ENCODE measurements around the gene ST6GALNAC3. TPM values are rescaled to one million over a fixed set of nuclear protein-coding genes. Genes with fewer than 3 reads are reported as not detected.

Gene ST6GALNAC3
- total RNA-seq, 4 donors from 2014 or later: 1.00 to 5.7 (median 1.9) TPM; not detected in 1

- TF ChIP-seq EP300 (IDR thresholded peaks at IDR 0.05; ENCODE audit: low read depth) (no peak), POLR2AphosphoS5 (IDR thresholded peaks at IDR 0.05) (no peak), CTCF (IDR thresholded peaks at IDR 0.05) (no peak), POLR2A (IDR thresholded peaks at IDR 0.05) (no peak)
- no peak overlapping the region for H3K4me3 ChIP-seq
- H3K4me1 ChIP-seq: no peaks in the 10 kb centered on the region
- no peaks in the 10 kb centered on the region for H3K36me3 ChIP-seq
- H3K27ac ChIP-seq: no peak overlapping the region
- intact Hi-C loops (cut with DNase I; ENCODE audit: low total_unique reads) (no loop called here), in situ Hi-C loops (cut with MboI; ENCODE audit: low pct_ligation_motif_present in 1 of 4, low pct_unique_long_range_greater_than_20kb in 1 of 4, low sequenced_read_pairs in 3 of 4) (no loop called here)
- DNase-seq: no peak
- no peaks in the 10 kb centered on the region for H3K27me3 ChIP-seq
- H3K9me3 ChIP-seq: no peaks in the 10 kb centered on the region
Observed at GRCh38 chr1:76390456-76390855, 315.9 kb downstream of the ST6GALNAC3 start.

- TF ChIP-seq POLR2A (IDR thresholded peaks at IDR 0.05) (no peak), EP300 (IDR thresholded peaks at IDR 0.05; ENCODE audit: low read depth) (no peak), CTCF (IDR thresholded peaks at IDR 0.05) (no peak), POLR2AphosphoS5 (IDR thresholded peaks at IDR 0.05) (no peak)
- no peaks in the 10 kb centered on the region for H3K4me1 ChIP-seq
- 78% methylated on average over 2 of the region's 2 CpGs; no CpG with 5 or more reads in 1 of the 2 donors for WGBS, 2 donors (ENCODE audit: low coverage in 1 of 2)
- intact Hi-C loops (cut with DNase I; ENCODE audit: low total_unique reads): no loop called here
- DNase-seq: no peak
- H3K4me3 ChIP-seq: no peak overlapping the region
- H3K27ac ChIP-seq: no peak overlapping the region
- no peaks in the 10 kb centered on the region for H3K9me3 ChIP-seq
- in situ Hi-C loops (cut with MboI; ENCODE audit: low pct_ligation_motif_present in 1 of 4, low pct_unique_long_range_greater_than_20kb in 1 of 4, low sequenced_read_pairs in 3 of 4): no loop called here
- no peaks in the 10 kb centered on the region for H3K27me3 ChIP-seq
- H3K36me3 ChIP-seq: no peaks in the 10 kb centered on the region
Observed at GRCh38 chr1:76395059-76395458, 320.5 kb downstream of the ST6GALNAC3 start.

- no peaks in the 10 kb centered on the region for H3K4me1 ChIP-seq
- intact Hi-C loops (cut with DNase I; ENCODE audit: low total_unique reads): no loop called here
- 89 to 95% methylated on average over 2 of the region's 2 CpGs for WGBS, 2 donors (ENCODE audit: low coverage in 1 of 2)
- H3K4me3 ChIP-seq: no peak overlapping the region
- no peaks in the 10 kb centered on the region for H3K36me3 ChIP-seq
- in situ Hi-C loops (cut with MboI; ENCODE audit: low pct_ligation_motif_present in 1 of 4, low pct_unique_long_range_greater_than_20kb in 1 of 4, low sequenced_read_pairs in 3 of 4): no loop called here
- no peak for TF ChIP-seq EP300 (IDR thresholded peaks at IDR 0.05; ENCODE audit: low read depth)
- DNase-seq: no peak
- H3K27ac ChIP-seq: no peak overlapping the region
- H3K27me3 ChIP-seq: no peaks in the 10 kb centered on the region
- no peaks in the 10 kb centered on the region for H3K9me3 ChIP-seq
Observed at GRCh38 chr1:76402128-76402527, 327.6 kb downstream of the ST6GALNAC3 start.

GRCh38 chr1:76408303-76408702 lies 333.8 kb downstream of the ST6GALNAC3 start:
- in situ Hi-C loops (cut with MboI; ENCODE audit: low pct_ligation_motif_present in 1 of 4, low pct_unique_long_range_greater_than_20kb in 1 of 4, low sequenced_read_pairs in 3 of 4): no loop called here
- TF ChIP-seq POLR2A (IDR thresholded peaks at IDR 0.05) (no peak), POLR2AphosphoS5 (IDR thresholded peaks at IDR 0.05) (no peak), CTCF (IDR thresholded peaks at IDR 0.05) (no peak)
- Histone ChIP-seq H3K36me3 (no peaks in the 10 kb centered on the region), H3K27me3 (no peaks in the 10 kb centered on the region), H3K9me3 (no peaks in the 10 kb centered on the region), H3K4me1 (no peaks in the 10 kb centered on the region), H3K4me3 (no peak overlapping the region), H3K27ac (no peak overlapping the region)
- 83 to 86% methylated on average over 2 to 3 of the region's 3 CpGs for WGBS, 2 donors (ENCODE audit: low coverage in 1 of 2)
- DNase-seq: no peak
- intact Hi-C loops (cut with DNase I; ENCODE audit: low total_unique reads): no loop called here

GRCh38 chr1:76410499-76410898 lies 336.0 kb downstream of the ST6GALNAC3 start:
- H3K9me3 ChIP-seq: no peaks in the 10 kb centered on the region
- no peaks in the 10 kb centered on the region for H3K27me3 ChIP-seq
- intact Hi-C loops (cut with DNase I; ENCODE audit: low total_unique reads) (no loop called here), in situ Hi-C loops (cut with MboI; ENCODE audit: low pct_ligation_motif_present in 1 of 4, low pct_unique_long_range_greater_than_20kb in 1 of 4, low sequenced_read_pairs in 3 of 4) (no loop called here)
- no peaks in the 10 kb centered on the region for H3K36me3 ChIP-seq
- WGBS, 2 donors (ENCODE audit: low coverage in 1 of 2): 76 to 93% methylated on average over 2 of the region's 2 CpGs
- no peak for DNase-seq
- no peaks in the 10 kb centered on the region for H3K4me1 ChIP-seq
- no peak overlapping the region for H3K27ac ChIP-seq
- TF ChIP-seq POLR2A (IDR thresholded peaks at IDR 0.05) (no peak), EP300 (IDR thresholded peaks at IDR 0.05; ENCODE audit: low read depth) (no peak), CTCF (IDR thresholded peaks at IDR 0.05) (no peak), POLR2AphosphoS5 (IDR thresholded peaks at IDR 0.05) (no peak)
- no peak overlapping the region for H3K4me3 ChIP-seq
